Activated T-cell treated with anti-CD3 and anti-CD28 coated beads, Interleukin-2, amount 50 U/mL, for 72 hours (primary cell): ENCODE measurements around the gene KRTAP10-2. TPM values are rescaled to one million over a fixed set of nuclear protein-coding genes. Genes with fewer than 3 reads are reported as not detected.

Source experiments
- ATAC-seq, 2 donors: fragments of 150-1000 bp; cut with Tn5 transposase; replicated peaks in 1 of 2; 2 replicates each; pipeline ENCODE4 v1.10.0; 2021; ENCODE audit warnings: moderate library complexity in 2 of 2, mild to moderate bottlenecking in 1 of 2
- DNase-seq, 2 donors: peaks; one replicate each; pipeline ENCODE4 v3.0.0; 2021 to 2022; ENCODE audit warnings: mixed read lengths in 1 of 2
- H3K27ac Mint-ChIP-seq: one replicate; pipeline ENCODE4 v1.8.0; 2022; ENCODE audit warnings: mild to moderate bottlenecking, moderate library complexity, mixed read lengths
- H3K27me3 Mint-ChIP-seq: one replicate; pipeline ENCODE4 v1.8.0; 2022; ENCODE audit warnings: low read depth, mixed read lengths
- H3K36me3 Mint-ChIP-seq, 2 donors: one replicate each; pipeline ENCODE4 v1.8.0; 2022; ENCODE audit warnings: mixed read lengths in 2 of 2, mild to moderate bottlenecking in 1 of 2; ENCODE audit not compliant: insufficient read depth in 2 of 2
- H3K4me1 Mint-ChIP-seq: one replicate; pipeline ENCODE4 v1.8.0; 2022; ENCODE audit warnings: low read depth, mixed read lengths
- H3K4me3 Mint-ChIP-seq, 2 donors: one replicate each; pipeline ENCODE4 v1.8.0; 2022; ENCODE audit warnings: mild to moderate bottlenecking in 2 of 2, mixed read lengths in 2 of 2, moderate library complexity in 2 of 2
- H3K9me3 Mint-ChIP-seq, 2 donors: one replicate each; pipeline ENCODE4 v1.8.0; 2022; ENCODE audit warnings: mixed read lengths in 2 of 2
- total RNA-seq, 2 donors: library from RNA; stranded (reverse); gene quantifications; one replicate each; pipeline ENCODE4 v1.2.3, GENCODE V29; 2022

The KRTAP10-2 gene
- total RNA-seq, 2 donors from 2014 or later: not detected

- H3K27ac Mint-ChIP-seq: no peak overlapping the region
- ATAC-seq (no peak), DNase-seq (no peak)
- no peaks in the 10 kb centered on the region for H3K4me1 Mint-ChIP-seq
- no peaks in the 10 kb centered on the region for H3K9me3 Mint-ChIP-seq
- no peaks in the 10 kb centered on the region for H3K27me3 Mint-ChIP-seq
- H3K4me3 Mint-ChIP-seq: no peak overlapping the region
- H3K36me3 Mint-ChIP-seq: no peaks in the 10 kb centered on the region
Measured at GRCh38 chr21:44527983-44528633, 23.2 kb downstream of the KRTAP10-2 start.

- DNase-seq (no peak), ATAC-seq (no peak)
- Mint-ChIP-seq H3K36me3 (no peaks in the 10 kb centered on the region), H3K9me3 (no peaks in the 10 kb centered on the region), H3K27me3 (no peaks in the 10 kb centered on the region), H3K27ac (no peak overlapping the region), H3K4me3 (no peak overlapping the region), H3K4me1 (no peaks in the 10 kb centered on the region)
Measured at GRCh38 chr21:44527156-44527982, 23.9 kb downstream of the KRTAP10-2 start.

- H3K4me3 Mint-ChIP-seq: no peak overlapping the region
- no peak for DNase-seq
- no peaks in the 10 kb centered on the region for H3K27me3 Mint-ChIP-seq
- H3K4me1 Mint-ChIP-seq: no peaks in the 10 kb centered on the region
- no peaks in the 10 kb centered on the region for H3K36me3 Mint-ChIP-seq
- H3K27ac Mint-ChIP-seq: no peak overlapping the region
- no peak for ATAC-seq
- no peaks in the 10 kb centered on the region for H3K9me3 Mint-ChIP-seq
Measured at GRCh38 chr21:44526096-44526997, 25.0 kb downstream of the KRTAP10-2 start.

GRCh38 chr21:44525391-44526095 is 25.8 kb downstream of the KRTAP10-2 start:
- Mint-ChIP-seq H3K9me3 (no peaks in the 10 kb centered on the region), H3K27me3 (no peaks in the 10 kb centered on the region), H3K4me1 (no peaks in the 10 kb centered on the region), H3K4me3 (no peak overlapping the region), H3K27ac (no peak overlapping the region), H3K36me3 (no peaks in the 10 kb centered on the region)
- DNase-seq (no peak), ATAC-seq (no peak)

GRCh38 chr21:44524414-44525371 is 26.6 kb downstream of the KRTAP10-2 start:
- H3K27ac Mint-ChIP-seq: no peak overlapping the region
- H3K27me3 Mint-ChIP-seq: no peaks in the 10 kb centered on the region
- DNase-seq (no peak), ATAC-seq (peak; percentile 54 to 61)
- H3K4me1 Mint-ChIP-seq: no peaks in the 10 kb centered on the region
- no peaks in the 10 kb centered on the region for H3K36me3 Mint-ChIP-seq
- no peaks in the 10 kb centered on the region for H3K9me3 Mint-ChIP-seq
- no peak overlapping the region for H3K4me3 Mint-ChIP-seq

- no peaks in the 10 kb centered on the region for H3K9me3 Mint-ChIP-seq
- H3K4me3 Mint-ChIP-seq: no peak overlapping the region
- peak; percentile 23 to 30 for ATAC-seq
- no peak for DNase-seq
- H3K4me1 Mint-ChIP-seq: no peaks in the 10 kb centered on the region
- H3K27ac Mint-ChIP-seq: no peak overlapping the region
- H3K36me3 Mint-ChIP-seq: no peaks in the 10 kb centered on the region
- H3K27me3 Mint-ChIP-seq: no peaks in the 10 kb centered on the region
Measured at GRCh38 chr21:44523567-44524413, 27.5 kb downstream of the KRTAP10-2 start.

- no peaks in the 10 kb centered on the region for H3K27me3 Mint-ChIP-seq
- ATAC-seq: no peak
- H3K4me1 Mint-ChIP-seq: no peaks in the 10 kb centered on the region
- DNase-seq: no peak
- H3K36me3 Mint-ChIP-seq: no peaks in the 10 kb centered on the region
- H3K4me3 Mint-ChIP-seq: no peak overlapping the region
- H3K9me3 Mint-ChIP-seq: no peaks in the 10 kb centered on the region
- no peak overlapping the region for H3K27ac Mint-ChIP-seq
Measured at GRCh38 chr21:44522753-44523204, 28.5 kb downstream of the KRTAP10-2 start.

GRCh38 chr21:44521928-44522752 is 29.2 kb downstream of the KRTAP10-2 start:
- no peak overlapping the region for H3K27ac Mint-ChIP-seq
- no peak overlapping the region for H3K4me3 Mint-ChIP-seq
- ATAC-seq (no peak), DNase-seq (no peak)
- no peaks in the 10 kb centered on the region for H3K36me3 Mint-ChIP-seq
- H3K27me3 Mint-ChIP-seq: no peaks in the 10 kb centered on the region
- H3K9me3 Mint-ChIP-seq: no peaks in the 10 kb centered on the region
- H3K4me1 Mint-ChIP-seq: no peaks in the 10 kb centered on the region

- no peak for DNase-seq
- Mint-ChIP-seq H3K9me3 (no peaks in the 10 kb centered on the region), H3K27me3 (no peaks in the 10 kb centered on the region), H3K27ac (no peak overlapping the region), H3K36me3 (no peaks in the 10 kb centered on the region), H3K4me3 (no peak overlapping the region), H3K4me1 (no peaks in the 10 kb centered on the region)
- no peak for ATAC-seq
Measured at GRCh38 chr21:44521301-44521927, 29.9 kb downstream of the KRTAP10-2 start.
